GM19372 (cell line): ENCODE measurements around the gene LRRC32.

Source experiments
- ATAC-seq: cut with Tn5 transposase; IDR thresholded peaks from one replicate; pipeline ENCODE4 v1.9.1; 2021; ENCODE audit warnings: mild to moderate bottlenecking, low read depth, moderate library complexity; ENCODE audit not compliant: unreplicated experiment

The LRRC32 gene

DNA sequence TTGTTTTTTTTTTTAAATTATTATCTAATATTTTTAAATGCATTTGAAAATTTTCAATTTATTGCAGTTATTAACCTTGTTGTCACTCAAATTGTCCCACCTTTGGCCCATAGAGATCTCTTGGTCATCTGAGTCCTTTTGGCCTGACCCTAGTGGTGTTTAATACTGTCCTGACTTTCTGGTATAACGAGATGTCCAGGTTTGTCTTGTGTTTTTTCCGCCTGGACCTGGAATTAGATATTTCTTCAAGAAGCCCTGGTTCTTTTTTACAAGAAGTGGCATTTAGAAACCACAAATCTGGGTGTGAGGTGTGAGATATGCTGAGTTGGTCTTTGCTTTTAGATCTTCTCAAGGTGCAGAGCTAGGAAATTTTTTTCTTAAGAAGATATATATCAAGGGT, 38.1 kb downstream of the LRRC32 start:
- no peak for ATAC-seq

- ATAC-seq, result no peak
These were observed 38.8 kb downstream of the LRRC32 start for GRCh38 chr11:76631566-76632308.

- ATAC-seq, result no peak
These were observed 39.8 kb downstream of the LRRC32 start for GRCh38 chr11:76630600-76631281.

GRCh38 chr11:76629853-76630599, 40.5 kb downstream of the LRRC32 start:
- no peak for ATAC-seq

DNA sequence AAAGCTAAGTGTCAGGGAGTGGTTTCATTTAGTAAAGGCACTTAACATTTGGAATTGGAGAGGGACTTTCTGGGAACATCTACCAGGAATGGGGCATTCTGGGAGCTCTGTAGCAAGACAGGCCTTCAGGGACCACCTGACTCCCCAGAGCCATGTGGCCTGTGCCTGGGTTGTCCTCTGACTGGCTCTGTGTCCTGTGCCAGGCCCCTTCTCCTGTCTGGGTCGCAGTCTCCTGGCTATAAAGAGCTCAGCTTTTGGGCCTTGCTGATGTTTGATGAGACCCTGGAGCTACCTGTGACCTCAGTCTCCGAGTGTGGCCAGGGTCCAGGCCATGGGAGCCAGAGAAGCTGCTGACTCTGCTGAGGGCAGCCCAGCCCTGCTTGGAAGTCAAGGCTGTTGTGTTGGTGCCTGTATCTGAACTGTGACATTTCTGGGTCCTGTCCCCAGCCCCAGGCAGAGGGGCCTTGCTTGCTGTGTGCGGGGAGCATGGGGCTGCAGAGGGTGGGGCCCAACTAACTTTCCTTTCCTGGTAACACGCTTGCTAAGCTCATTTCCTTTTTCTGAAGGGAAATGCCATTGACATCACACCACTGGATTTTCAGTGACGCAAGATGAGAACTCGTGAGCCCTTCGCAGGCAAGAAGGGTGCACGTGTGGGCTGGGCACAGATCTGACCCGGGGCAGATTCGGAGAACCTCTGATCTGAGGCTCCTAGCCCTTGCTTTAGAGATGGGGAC, 41.3 kb downstream of the LRRC32 start:
- no peak for ATAC-seq

GRCh38 chr11:76628408-76628947, 42.1 kb downstream of the LRRC32 start:
- ATAC-seq, result no peak

DNA sequence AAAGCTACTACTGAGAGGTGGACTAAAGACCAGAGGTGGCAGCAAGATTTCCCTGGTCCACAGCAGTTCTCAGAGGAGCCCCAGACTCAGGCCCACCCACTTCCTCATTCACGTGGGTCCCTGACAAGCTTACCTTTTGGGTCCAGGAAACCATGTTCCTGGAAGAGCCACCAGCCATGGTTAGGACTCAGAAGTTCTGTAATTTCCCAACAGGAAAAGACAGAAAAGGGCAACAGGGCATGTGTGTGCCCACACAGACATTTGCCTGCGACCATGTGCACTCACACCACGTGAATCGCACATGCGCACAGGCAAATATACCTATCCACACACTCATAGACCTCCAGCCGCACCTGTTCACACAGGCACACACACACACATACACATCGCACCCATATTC, 42.9 kb downstream of the LRRC32 start:
- no peak for ATAC-seq

GRCh38 chr11:76626921-76627401, 43.6 kb downstream of the LRRC32 start:
- ATAC-seq, result peak; percentile 72

GRCh38 chr11:76626266-76626665, 44.3 kb downstream of the LRRC32 start:
- no peak for ATAC-seq

DNA sequence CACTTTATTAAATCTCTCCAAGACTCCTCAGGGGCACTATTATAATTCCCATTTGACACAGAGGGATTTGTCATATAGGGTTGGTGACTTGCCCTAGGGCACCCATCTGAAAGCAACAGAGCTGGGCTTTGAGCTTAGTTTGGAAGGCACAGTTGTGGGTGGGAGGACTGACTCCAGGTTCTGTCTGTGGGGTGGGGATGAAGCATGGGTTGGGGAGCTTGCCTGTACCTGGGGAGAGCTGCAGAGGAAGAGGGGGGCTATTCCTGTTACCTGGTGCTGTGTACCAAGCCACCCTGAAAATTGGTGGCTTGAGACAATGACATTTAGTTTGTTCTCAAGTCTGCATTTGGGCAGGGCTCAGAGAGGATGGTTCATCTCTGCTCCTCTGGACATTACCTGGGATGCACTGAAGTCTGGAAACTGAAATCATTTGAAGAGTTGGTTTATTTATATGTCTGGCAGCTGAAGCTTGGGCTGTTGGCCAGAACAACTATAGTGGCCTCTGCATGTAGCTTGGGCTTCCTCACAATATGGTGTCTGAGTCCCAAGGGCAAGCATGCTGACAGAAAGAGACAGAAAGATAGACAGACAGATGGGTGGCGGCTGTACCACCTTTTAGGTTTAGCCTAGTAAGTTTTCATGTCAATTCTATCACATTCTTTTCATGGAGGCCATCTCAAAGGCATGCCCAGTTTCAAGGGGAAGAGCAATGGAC, 44.9 kb downstream of the LRRC32 start:
- no peak for ATAC-seq

GRCh38 chr11:76624500-76625379, 45.8 kb downstream of the LRRC32 start:
- ATAC-seq, result no peak

GRCh38 chr11:76623884-76624419, 46.6 kb downstream of the LRRC32 start:
- no peak for ATAC-seq

- no peak for ATAC-seq
These were observed 47.2 kb downstream of the LRRC32 start for GRCh38 chr11:76623171-76623883.

- ATAC-seq, result no peak
These were observed 48.0 kb downstream of the LRRC32 start for GRCh38 chr11:76622493-76623094.

- ATAC-seq, result no peak
These were observed 48.7 kb downstream of the LRRC32 start for GRCh38 chr11:76621868-76622267.

DNA sequence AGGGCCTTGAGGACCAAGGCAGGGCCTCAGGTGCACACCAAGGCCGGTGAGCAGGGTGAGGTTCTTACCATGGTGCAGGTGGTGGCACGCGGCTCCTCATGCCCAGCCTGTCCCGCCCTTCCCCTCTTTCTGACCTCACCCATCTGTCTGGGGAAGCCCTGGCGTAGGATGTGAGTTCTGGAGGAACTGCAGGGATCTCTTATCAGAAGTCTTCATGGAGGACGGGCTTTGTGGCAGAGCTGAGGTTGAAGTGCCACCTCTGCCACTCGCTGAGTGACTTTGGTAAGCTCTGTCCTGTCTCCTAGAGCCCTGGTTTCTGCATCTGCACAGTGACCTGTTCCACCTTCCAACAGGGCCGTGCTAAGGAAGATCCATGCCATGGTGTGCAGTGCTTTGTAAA, 49.1 kb downstream of the LRRC32 start:
- no peak for ATAC-seq

GRCh38 chr11:76620489-76620888, 50.1 kb downstream of the LRRC32 start:
- ATAC-seq, result no peak
